HTR-8/SVneo (cell line): Measurements from ENCODE around the gene TANC1.

ENCODE experiments used
- DNase-seq: peaks from one replicate; pipeline ENCODE4 v3.0.0; 2011; ENCODE audit warnings: low spot score, mixed read lengths; ENCODE audit not compliant: insufficient read length
- FAIRE-seq: peaks from 2 replicates; lab custom pipeline; 2011; peaks lifted over from hg19 to GRCh38; lab: Jason Lieb, UNC

Gene TANC1

GRCh38 chr2:158958365-158958764 is 10.1 kb upstream of the TANC1 start:
- no peak for DNase-seq
- FAIRE-seq, result no peak

- DNase-seq (no peak), FAIRE-seq (no peak)
Observed at GRCh38 chr2:158960193-158960592, 8.2 kb upstream of the TANC1 start.

GRCh38 chr2:158962074-158962473 is 6.4 kb upstream of the TANC1 start:
- FAIRE-seq, result no peak
- no peak for DNase-seq

GRCh38 chr2:158963071-158963470 is 5.4 kb upstream of the TANC1 start:
- no peak for FAIRE-seq

GRCh38 chr2:158965107-158965506 is 3.3 kb upstream of the TANC1 start:
- DNase-seq (no peak), FAIRE-seq (no peak)

More at GRCh38 chr2:158963071-158963470, 5.4 kb upstream of the TANC1 start:
- DNase-seq, result no peak

GRCh38 chr2:158965641-158966040 is 2.8 kb upstream of the TANC1 start:
- DNase-seq (no peak), FAIRE-seq (no peak)

- DNase-seq, result no peak
Observed at GRCh38 chr2:158966312-158966711, 2.1 kb upstream of the TANC1 start.

GRCh38 chr2:158967114-158967730 is 1.2 kb upstream of the TANC1 start:
- DNase-seq (no peak), FAIRE-seq (no peak)

More at GRCh38 chr2:158966312-158966711, 2.1 kb upstream of the TANC1 start:
- no peak for FAIRE-seq

- FAIRE-seq (no peak), DNase-seq (peak; percentile 25)
Observed at GRCh38 chr2:158967731-158968395, 577 bp upstream of the TANC1 start.

- no peak for FAIRE-seq
- DNase-seq, result no peak
Observed at GRCh38 chr2:158969162-158969714, 798 bp downstream of the TANC1 start.

- peak; percentile 23 for DNase-seq
- FAIRE-seq, result no peak
Observed at GRCh38 chr2:158969715-158970240, 1.3 kb downstream of the TANC1 start.

GRCh38 chr2:158970241-158970751 is 1.9 kb downstream of the TANC1 start:
- FAIRE-seq (no peak), DNase-seq (peak; percentile 22)

GRCh38 chr2:158973116-158973956 is 4.9 kb downstream of the TANC1 start:
- no peak for DNase-seq

GRCh38 chr2:158975271-158975921 is 7.0 kb downstream of the TANC1 start:
- no peak for DNase-seq
- no peak for FAIRE-seq

More at GRCh38 chr2:158973116-158973956, 4.9 kb downstream of the TANC1 start:
- no peak for FAIRE-seq

GRCh38 chr2:158979772-158980171 is 11.3 kb downstream of the TANC1 start:
- FAIRE-seq (no peak), DNase-seq (no peak)

- no peak for DNase-seq
- FAIRE-seq, result no peak
Observed at GRCh38 chr2:158984604-158985135, 16.2 kb downstream of the TANC1 start.

- no peak for FAIRE-seq
Observed at GRCh38 chr2:158988501-158988900, 20.1 kb downstream of the TANC1 start.

GRCh38 chr2:158989165-158989564 is 20.7 kb downstream of the TANC1 start:
- DNase-seq (no peak), FAIRE-seq (no peak)

More at GRCh38 chr2:158988501-158988900, 20.1 kb downstream of the TANC1 start:
- no peak for DNase-seq
